Left ventricle myocardium inferior (tissue), 1 donor: ENCODE measurements around the gene PHLPP1. TPM values are rescaled to one million over a fixed set of nuclear protein-coding genes. Genes with fewer than 3 reads are reported as not detected.

Source experiments
- DNase-seq: peaks from one replicate; pipeline ENCODE4 v3.0.0-alpha.2; 2020
- H3K27ac ChIP-seq: fragments of 200-600 bp; replicated peaks from 2 replicates; pipeline ENCODE4 v1.8.0; 2021
- H3K27me3 ChIP-seq: fragments of 200-600 bp; 2 replicates; pipeline ENCODE4 v1.8.0; 2021; ENCODE audit warnings: low read depth
- H3K36me3 ChIP-seq: fragments of 200-600 bp; 2 replicates; pipeline ENCODE4 v1.8.0; 2021
- H3K4me1 ChIP-seq: fragments of 200-600 bp; 2 replicates; pipeline ENCODE4 v1.8.0; 2021
- H3K4me3 ChIP-seq: fragments of 200-600 bp; 2 replicates; pipeline ENCODE4 v1.8.0; 2021; ENCODE audit warnings: mild to moderate bottlenecking, moderate library complexity
- H3K9me3 ChIP-seq: fragments of 200-600 bp; replicated peaks from 2 replicates; pipeline ENCODE4 v1.8.0; 2021
- intact Hi-C: fragments of 100-400 bp; cut with micrococcal nuclease; formaldehyde crosslinking; loops from one replicate; pipeline ENCODE4 v1.11.0; 2022
- total RNA-seq: library from RNA; stranded (reverse); fragmentation: NEBNext Ultra II Directional; extraction: Animal tissue kit (Norgen Biotek cat#: 25700); gene quantifications from one replicate; pipeline ENCODE4 v1.2.1, GENCODE V29; 2021
- TF ChIP-seq, protein P1 (sequence below): fragments of 200-600 bp; IDR thresholded peaks from 2 replicates; pipeline ENCODE4 v1.8.0; 2021; ENCODE audit warnings: antibody characterized with exemption, mild to moderate bottlenecking, borderline replicate concordance
- donor health status: DM: no; HTN: yes; CAD: no; lungs with severe emphysema.

The PHLPP1 gene
- total RNA-seq, 1 donor from 2014 or later, result 5.9 TPM

DNA sequence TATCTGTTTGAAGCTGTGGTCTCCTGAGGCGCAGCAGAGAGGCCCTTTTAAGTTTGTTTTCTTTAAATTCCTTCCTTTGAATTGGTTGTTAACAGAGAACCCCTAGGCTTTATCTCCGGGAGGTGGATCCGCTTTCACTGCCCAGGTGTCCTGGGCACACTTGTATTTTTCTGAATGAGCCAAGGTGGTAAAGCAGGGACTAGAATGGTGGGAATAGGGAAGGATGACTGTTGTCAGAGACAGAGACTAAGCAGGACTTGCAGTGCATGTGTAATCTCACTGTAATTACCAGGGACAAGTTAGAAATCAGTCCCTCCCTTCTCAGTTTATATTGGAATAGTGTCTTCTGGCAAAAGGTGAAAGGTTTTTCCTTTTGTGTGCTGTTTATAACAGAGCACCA is 72.8 kb downstream of the PHLPP1 start:
- no peak for DNase-seq
- H3K4me1 ChIP-seq, result peaks cover 57% of the 10 kb centered on the region
- intact Hi-C loops, result no loop called here

DNA sequence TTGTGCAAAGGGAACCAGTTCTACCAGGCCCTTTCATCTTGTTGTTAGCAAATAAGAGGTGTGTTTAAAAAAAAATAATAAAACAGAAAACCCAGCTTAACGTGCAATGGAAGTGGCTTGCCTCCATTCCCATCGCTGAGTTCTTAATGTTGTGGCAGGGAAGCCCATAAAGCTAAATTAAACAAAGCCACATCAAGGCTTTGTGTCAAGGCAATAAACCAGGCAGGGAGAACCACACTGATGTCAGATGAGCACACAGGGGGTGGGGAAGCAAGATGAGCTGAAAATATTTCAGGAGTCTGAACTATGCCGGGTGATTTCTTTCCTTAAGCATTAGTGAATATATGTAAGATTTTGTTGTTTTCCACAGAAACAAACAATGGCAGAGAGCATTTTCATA is 73.5 kb downstream of the PHLPP1 start:
- no peaks in the 10 kb centered on the region for H3K27me3 ChIP-seq
- no peak for DNase-seq
- H3K36me3 ChIP-seq, result no peaks in the 10 kb centered on the region
- intact Hi-C loops, result no loop called here
- no peaks in the 10 kb centered on the region for H3K9me3 ChIP-seq
- TF ChIP-seq, protein P1, sequence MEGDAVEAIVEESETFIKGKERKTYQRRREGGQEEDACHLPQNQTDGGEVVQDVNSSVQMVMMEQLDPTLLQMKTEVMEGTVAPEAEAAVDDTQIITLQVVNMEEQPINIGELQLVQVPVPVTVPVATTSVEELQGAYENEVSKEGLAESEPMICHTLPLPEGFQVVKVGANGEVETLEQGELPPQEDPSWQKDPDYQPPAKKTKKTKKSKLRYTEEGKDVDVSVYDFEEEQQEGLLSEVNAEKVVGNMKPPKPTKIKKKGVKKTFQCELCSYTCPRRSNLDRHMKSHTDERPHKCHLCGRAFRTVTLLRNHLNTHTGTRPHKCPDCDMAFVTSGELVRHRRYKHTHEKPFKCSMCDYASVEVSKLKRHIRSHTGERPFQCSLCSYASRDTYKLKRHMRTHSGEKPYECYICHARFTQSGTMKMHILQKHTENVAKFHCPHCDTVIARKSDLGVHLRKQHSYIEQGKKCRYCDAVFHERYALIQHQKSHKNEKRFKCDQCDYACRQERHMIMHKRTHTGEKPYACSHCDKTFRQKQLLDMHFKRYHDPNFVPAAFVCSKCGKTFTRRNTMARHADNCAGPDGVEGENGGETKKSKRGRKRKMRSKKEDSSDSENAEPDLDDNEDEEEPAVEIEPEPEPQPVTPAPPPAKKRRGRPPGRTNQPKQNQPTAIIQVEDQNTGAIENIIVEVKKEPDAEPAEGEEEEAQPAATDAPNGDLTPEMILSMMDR, result no peak
- H3K4me3 ChIP-seq, result no peak overlapping the region
- H3K4me1 ChIP-seq, result peaks cover 57% of the 10 kb centered on the region
- no peak overlapping the region for H3K27ac ChIP-seq

More for the DNA sequence above, 72.8 kb downstream of the PHLPP1 start:
- no peaks in the 10 kb centered on the region for H3K9me3 ChIP-seq
- no peak overlapping the region for H3K4me3 ChIP-seq
- no peaks in the 10 kb centered on the region for H3K36me3 ChIP-seq
- TF ChIP-seq, protein P1, result no peak
- no peaks in the 10 kb centered on the region for H3K27me3 ChIP-seq
- H3K27ac ChIP-seq, result no peak overlapping the region

GRCh38 chr18:62790871-62791772 is 75.8 kb downstream of the PHLPP1 start:
- intact Hi-C loops, result no loop called here
- H3K4me3 ChIP-seq, result peak overlapping the region; percentile 17
- peak overlapping the region; percentile 3 for H3K27ac ChIP-seq

DNA sequence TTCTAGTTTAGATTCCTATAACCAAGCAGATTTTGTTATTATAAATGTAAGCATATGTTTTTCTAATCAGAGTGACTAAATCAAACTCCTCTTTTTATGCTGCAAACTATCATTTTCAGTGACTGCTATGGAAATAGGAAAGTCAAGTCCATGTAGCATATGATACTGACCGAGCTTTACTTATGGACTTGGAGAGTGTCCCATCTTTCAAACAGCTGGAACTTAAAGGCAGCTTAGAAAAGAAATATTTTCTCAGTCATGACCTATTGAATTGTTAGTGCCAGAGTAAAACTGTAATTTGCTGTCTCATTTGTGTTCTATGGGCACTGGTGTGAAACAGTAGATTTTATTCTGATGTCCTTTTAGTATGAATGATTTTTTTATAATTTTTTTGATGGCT is 76.7 kb downstream of the PHLPP1 start:
- Histone ChIP-seq H3K36me3 (no peaks in the 10 kb centered on the region), H3K9me3 (no peaks in the 10 kb centered on the region), H3K27me3 (no peaks in the 10 kb centered on the region), H3K27ac (no peak overlapping the region), H3K4me3 (no peak overlapping the region), H3K4me1 (peaks cover 45% of the 10 kb centered on the region)
- intact Hi-C loops, result no loop called here
- TF ChIP-seq, protein P1, result no peak
- DNase-seq, result no peak

More at GRCh38 chr18:62790871-62791772, 75.8 kb downstream of the PHLPP1 start:
- no peaks in the 10 kb centered on the region for H3K9me3 ChIP-seq
- no peak for DNase-seq
- H3K27me3 ChIP-seq, result no peaks in the 10 kb centered on the region
- H3K4me1 ChIP-seq, result peaks cover 43% of the 10 kb centered on the region
- H3K36me3 ChIP-seq, result no peaks in the 10 kb centered on the region
- TF ChIP-seq, protein P1, result no peak

- Histone ChIP-seq H3K4me1 (peaks cover 32% of the 10 kb centered on the region), H3K27me3 (no peaks in the 10 kb centered on the region), H3K4me3 (no peak overlapping the region), H3K9me3 (no peaks in the 10 kb centered on the region), H3K36me3 (no peaks in the 10 kb centered on the region), H3K27ac (no peak overlapping the region)
- no peak for DNase-seq
- intact Hi-C loops, result no loop called here
- TF ChIP-seq, protein P1, result no peak
Observed at GRCh38 chr18:62795813-62796212, 80.5 kb downstream of the PHLPP1 start.
